HG03521 (cell line): ENCODE results near the gene CDC42BPA.

Experiments used
- ATAC-seq: cut with Tn5 transposase; IDR thresholded peaks from one replicate; pipeline ENCODE4 v1.9.1; 2021; ENCODE audit warnings: mild to moderate bottlenecking, moderate library complexity; ENCODE audit not compliant: unreplicated experiment

The CDC42BPA gene

GRCh38 chr1:227335242-227336020 lies 17.1 kb upstream of the CDC42BPA start:
- ATAC-seq: no peak

GRCh38 chr1:227333423-227333822 lies 15.1 kb upstream of the CDC42BPA start:
- no peak for ATAC-seq

- ATAC-seq: no peak
Measured at GRCh38 chr1:227330279-227331076, 12.2 kb upstream of the CDC42BPA start.

- no peak for ATAC-seq
Measured at GRCh38 chr1:227328405-227329019, 10.2 kb upstream of the CDC42BPA start.

- no peak for ATAC-seq
Measured at GRCh38 chr1:227325156-227325555, 6.9 kb upstream of the CDC42BPA start.

GRCh38 chr1:227323967-227324268 lies 5.6 kb upstream of the CDC42BPA start:
- ATAC-seq: no peak

- ATAC-seq: no peak
Measured at GRCh38 chr1:227323171-227323966, 5.1 kb upstream of the CDC42BPA start.

- ATAC-seq: no peak
Measured at GRCh38 chr1:227322376-227322775, 4.1 kb upstream of the CDC42BPA start.

GRCh38 chr1:227321035-227321434 lies 2.7 kb upstream of the CDC42BPA start:
- peak; percentile 45 for ATAC-seq

- ATAC-seq: no peak
Measured at GRCh38 chr1:227320476-227320875, 2.2 kb upstream of the CDC42BPA start.

GRCh38 chr1:227318853-227319607 lies 738 bp upstream of the CDC42BPA start:
- no peak for ATAC-seq

GRCh38 chr1:227317523-227318015 lies 723 bp downstream of the CDC42BPA start:
- no peak for ATAC-seq

GRCh38 chr1:227317011-227317451 lies 1.3 kb downstream of the CDC42BPA start:
- ATAC-seq: no peak

- no peak for ATAC-seq
Measured at GRCh38 chr1:227316456-227316855, 1.8 kb downstream of the CDC42BPA start.

- no peak for ATAC-seq
Measured at GRCh38 chr1:227315629-227316346, 2.5 kb downstream of the CDC42BPA start.

- ATAC-seq: no peak
Measured at GRCh38 chr1:227314014-227314848, 4.1 kb downstream of the CDC42BPA start.

GRCh38 chr1:227312361-227313025 lies 5.8 kb downstream of the CDC42BPA start:
- no peak for ATAC-seq

GRCh38 chr1:227311389-227312001 lies 6.8 kb downstream of the CDC42BPA start:
- no peak for ATAC-seq
